HG03342 (cell line): ENCODE results near the gene KDM6B.

Source experiments
- ATAC-seq: cut with Tn5 transposase; IDR thresholded peaks from one replicate; pipeline ENCODE4 v1.9.1; 2021; ENCODE audit warnings: mild to moderate bottlenecking, moderate library complexity; ENCODE audit not compliant: unreplicated experiment

Gene KDM6B

GRCh38 chr17:7867881-7868329 is 33.9 kb downstream of the KDM6B start:
- ATAC-seq = no peak

DNA sequence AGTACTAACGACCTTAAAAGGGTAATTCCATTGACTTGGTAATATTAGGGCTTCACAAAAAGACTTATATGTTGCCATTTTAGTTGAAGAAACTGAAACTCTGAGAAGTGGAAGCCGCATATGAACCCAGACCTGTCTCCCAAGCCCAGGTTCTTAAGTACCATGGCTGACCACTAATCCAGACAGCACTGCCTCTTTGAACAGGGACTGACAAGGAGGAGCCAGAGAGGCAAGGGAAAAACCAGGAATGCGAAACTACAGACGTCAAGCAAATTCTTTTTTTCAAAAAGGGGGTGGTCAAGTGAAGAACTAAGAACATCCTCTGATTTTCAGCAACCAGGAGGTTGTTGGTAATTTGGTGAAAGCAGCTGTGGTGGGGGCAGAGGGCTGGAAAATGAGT is 39.0 kb downstream of the KDM6B start:
- ATAC-seq = no peak

- no peak for ATAC-seq
These were observed 41.9 kb downstream of the KDM6B start for GRCh38 chr17:7875804-7876370.

GRCh38 chr17:7878234-7878633 is 44.2 kb downstream of the KDM6B start:
- no peak for ATAC-seq

DNA sequence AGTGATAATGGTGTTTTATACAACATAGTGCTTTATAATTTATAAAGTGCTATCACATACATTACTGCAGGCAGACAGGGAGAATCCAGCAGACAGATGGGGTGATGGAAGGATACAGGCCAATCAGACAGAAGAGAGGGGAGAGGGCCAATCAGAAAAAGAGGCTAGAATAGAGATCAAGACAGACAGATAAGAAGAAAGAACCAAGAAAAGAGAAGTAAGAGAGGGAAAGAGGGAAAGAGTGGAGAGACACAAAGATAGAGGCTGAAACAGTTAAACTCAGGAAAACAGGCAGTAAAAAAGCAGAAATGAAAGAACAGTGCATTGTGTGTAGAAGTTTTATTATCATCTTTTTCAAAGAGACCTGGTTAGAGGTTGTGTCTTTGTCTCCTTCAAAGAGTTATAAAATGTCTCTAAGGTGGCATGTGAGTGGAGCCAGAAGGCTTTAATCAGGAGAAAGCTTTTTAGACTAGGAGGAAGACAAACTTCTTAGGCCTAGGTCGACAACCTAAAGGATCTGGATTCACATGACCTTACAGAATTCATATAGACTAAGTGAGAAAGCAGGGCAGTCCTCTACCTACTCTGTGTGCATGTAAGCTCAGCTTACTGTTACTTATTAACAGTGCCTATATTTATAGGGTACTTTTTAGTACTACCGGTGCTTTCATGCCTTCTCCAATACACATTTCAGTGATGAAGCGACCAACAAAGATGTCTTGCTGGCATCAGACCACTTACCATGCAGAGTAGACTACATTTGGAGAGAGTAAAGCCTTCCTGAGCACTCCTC is 46.3 kb downstream of the KDM6B start:
- no peak for ATAC-seq

DNA sequence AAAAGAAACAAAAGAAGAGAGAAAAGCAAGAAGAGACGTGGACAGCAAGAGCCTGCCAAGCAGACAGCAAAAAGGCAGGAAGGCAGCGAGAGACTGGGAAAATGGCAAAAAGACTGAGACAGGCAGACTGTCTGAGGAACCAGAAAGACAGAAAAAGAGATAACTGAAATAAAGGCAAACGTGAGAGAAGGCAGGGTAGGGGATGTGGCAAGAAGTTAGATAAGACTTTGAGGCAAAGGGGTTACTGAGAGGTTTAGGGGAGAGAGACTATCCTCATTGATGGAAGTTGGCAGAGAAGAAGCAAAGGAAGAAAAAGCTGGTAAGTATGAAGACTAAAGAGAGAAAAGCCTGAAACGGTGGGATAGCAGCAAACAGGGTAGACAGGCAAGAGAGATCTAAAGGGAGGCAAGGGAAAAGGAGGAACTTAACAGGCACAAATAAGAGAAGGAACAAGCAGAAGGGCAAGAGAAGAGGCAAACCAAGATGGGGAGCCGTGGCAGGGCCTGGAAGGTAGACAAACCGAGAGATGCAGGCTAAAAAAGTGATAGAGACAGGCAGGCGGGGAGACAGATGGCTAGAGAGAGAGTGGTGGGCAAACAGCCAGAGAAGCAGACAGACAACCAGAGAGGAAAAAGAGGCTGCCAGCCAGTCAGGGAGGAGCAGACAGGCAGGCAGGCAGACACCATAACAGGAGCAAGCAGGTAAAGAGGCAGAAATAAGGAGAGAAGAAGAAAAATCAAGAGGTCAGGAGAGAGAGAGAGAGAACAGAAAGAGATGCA is 47.4 kb downstream of the KDM6B start:
- ATAC-seq = no peak

DNA sequence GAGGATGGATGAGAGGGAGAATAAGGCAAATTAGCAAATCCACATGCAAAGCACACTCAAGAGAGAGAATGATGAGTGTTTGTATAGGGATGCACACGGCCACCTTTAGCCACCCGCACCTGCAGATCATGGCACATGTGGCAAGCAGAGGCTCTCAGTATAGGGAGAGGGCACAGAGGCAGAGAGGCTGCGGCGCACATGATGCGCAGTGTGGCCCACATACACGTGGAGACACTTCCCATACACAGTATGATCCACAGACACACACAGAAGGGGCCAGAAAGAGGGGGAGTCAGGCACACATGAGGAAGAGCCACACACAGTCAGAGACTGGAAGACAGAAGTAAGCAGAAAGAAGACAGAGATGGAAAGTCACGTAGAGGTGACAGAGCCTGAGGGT is 48.1 kb downstream of the KDM6B start:
- no peak for ATAC-seq

DNA sequence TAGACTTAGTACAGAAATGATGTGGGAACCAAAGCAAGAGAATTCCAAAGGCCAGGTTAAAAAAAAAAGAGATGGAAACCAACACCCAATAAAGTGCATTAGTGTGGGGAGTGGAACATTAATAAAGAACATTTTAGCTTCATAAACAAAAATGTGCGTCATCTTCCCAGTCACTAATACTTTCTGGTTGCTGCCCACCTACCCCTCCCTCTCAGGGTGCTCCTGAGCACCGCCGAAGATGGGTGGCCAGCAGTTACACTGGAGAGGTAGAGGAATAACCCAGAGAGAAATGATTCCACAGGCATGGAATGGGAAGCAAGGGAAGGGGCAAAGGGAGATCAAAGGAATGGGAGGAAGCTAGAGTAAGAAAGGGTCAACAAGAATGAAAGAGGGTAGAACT is 48.6 kb downstream of the KDM6B start:
- ATAC-seq = no peak
